HCT116 (cell line): ENCODE data around the gene MYO7B. TPM values are rescaled to one million over a fixed set of nuclear protein-coding genes. Genes with fewer than 3 reads are reported as not detected.

Source experiments
- ATAC-seq: fragments of 200-7000 bp; cut with Tn5 transposase; 2 replicates; pipeline ENCODE4 v1.9.1; 2020; ENCODE audit warnings: mild to moderate bottlenecking, moderate library complexity
- BruUV-seq: library from RNA; stranded (reverse); fragments of 400-500 nt; replicated peaks from 2 replicates; lab custom pipeline; 2021; lab: Mats Ljungman, UMichigan
- CTCF ChIA-PET: fragments of 300-600 bp; sonication (Branson Sonifier 250); formaldehyde crosslinking; loops from one replicate; lab custom pipeline; 2021; ENCODE audit warnings: antibody characterized with exemption; lab: Charles Lee
- POLR2A ChIA-PET: fragments of 300-600, 350-600 bp; sonication (Branson Sonifier 250); formaldehyde crosslinking; loops from one replicate; lab custom pipeline; 2021; ENCODE audit warnings: antibody characterized with exemption; lab: Charles Lee
- RAD21 ChIA-PET, 2 experiments: fragments of 300-600 bp; sonication (Branson Sonifier 250); formaldehyde crosslinking; loops; one replicate each; lab custom pipeline; 2023; ENCODE audit warnings: low total read pairs in 2 of 2; ENCODE audit not compliant: uncharacterized antibody in 2 of 2, unreplicated experiment in 2 of 2, low non-redundant PET in 1 of 2; lab: Charles Lee
- DNase-seq: peaks from one replicate; pipeline ENCODE4 v3.0.0-alpha.2; 2010; ENCODE audit warnings: low read depth, low spot score
- H2AFZ ChIP-seq: fragments of 200-600 bp; shearing (Covaris generic), sonication (generic); 2 replicates; pipeline ENCODE4 v1.6.1; 2017; ENCODE audit warnings: low read depth, mixed run types, mixed read lengths, antibody characterized with exemption, low read length; ENCODE audit not compliant: poor library complexity, severe bottlenecking
- H3K27ac ChIP-seq: 2 replicates; pipeline ENCODE4 v1.5.1; 2012; ENCODE audit warnings: low read depth, low read length
- H3K27me3 ChIP-seq: fragments of 200-600 bp; sonication (generic); 2 replicates; pipeline ENCODE4 v1.6.1; 2016; ENCODE audit warnings: mixed run types, low read length, mixed read lengths; ENCODE audit not compliant: insufficient read depth
- H3K36me3 ChIP-seq, 2 experiments: fragments of 200-500 bp in 1 of 2; fragments of 200-600 bp in 1 of 2; sonication (Bioruptor generic) in 1 of 2; sonication (generic) in 1 of 2; 2 replicates each; pipeline versions ENCODE4 v1.5.1 to v1.6.1; 2014 to 2016; ENCODE audit warnings: low read length in 2 of 2, inconsistent platforms in 1 of 2, mixed read lengths in 1 of 2, mixed run types in 1 of 2; ENCODE audit not compliant: insufficient read depth in 2 of 2, control insufficient read depth in 1 of 2
- H3K4me1 ChIP-seq, 2 experiments: fragments of 200-600 bp in 1 of 2; sonication (generic) in 1 of 2; 2 replicates each; pipeline versions ENCODE4 v1.5.1 to v1.6.1; 2012 to 2017; ENCODE audit warnings: low read length in 2 of 2, inconsistent platforms in 1 of 2, mild to moderate bottlenecking in 1 of 2, mixed read lengths in 1 of 2, mixed run types in 1 of 2, moderate library complexity in 1 of 2; ENCODE audit not compliant: insufficient read depth in 2 of 2, control insufficient read depth in 1 of 2
- H3K4me2 ChIP-seq: fragments of 200-600 bp; sonication (generic); 2 replicates; pipeline ENCODE4 v1.6.1; 2017; ENCODE audit warnings: mixed run types, low read length, mixed read lengths
- H3K4me3 ChIP-seq, 2 experiments: fragments of 200-600 bp in 1 of 2; sonication (generic) in 1 of 2; replicated peaks in 1 of 2; 2 replicates each; pipeline ENCODE4 v1.5.1; 2011 to 2016; ENCODE audit warnings: low read length in 2 of 2, control low read depth in 1 of 2, low read depth in 1 of 2, mild to moderate bottlenecking in 1 of 2, mixed read lengths in 1 of 2, mixed run types in 1 of 2
- H3K79me2 ChIP-seq: fragments of 200-600 bp; sonication (generic); 2 replicates; pipeline ENCODE4 v1.6.1; 2017; ENCODE audit warnings: mild to moderate bottlenecking, mixed run types, low read length, moderate library complexity, mixed read lengths; ENCODE audit not compliant: insufficient read depth
- H3K9ac ChIP-seq: fragments of 200-600 bp; sonication (generic); 2 replicates; pipeline ENCODE4 v1.6.1; 2016; ENCODE audit warnings: low read length, mixed read lengths
- H3K9me2 ChIP-seq: fragments of 200-600 bp; sonication (generic), shearing (Covaris generic); 2 replicates; pipeline ENCODE4 v1.6.1; 2017; ENCODE audit warnings: mixed run types, mild to moderate bottlenecking, moderate library complexity; ENCODE audit not compliant: insufficient read depth
- H3K9me3 ChIP-seq, 2 experiments: fragments of 200-500 bp in 1 of 2; fragments of 200-600 bp in 1 of 2; sonication (Bioruptor generic) in 1 of 2; sonication (generic) in 1 of 2; 2 replicates each; pipeline ENCODE4 v1.6.1; 2014 to 2017; ENCODE audit warnings: low read length in 2 of 2, mixed read lengths in 2 of 2, inconsistent platforms in 1 of 2, low read depth in 1 of 2, mild to moderate bottlenecking in 1 of 2, mixed run types in 1 of 2, moderate library complexity in 1 of 2; ENCODE audit not compliant: control insufficient read depth in 1 of 2, insufficient read depth in 1 of 2
- H4K20me1 ChIP-seq: fragments of 200-600 bp; sonication (generic), shearing (Covaris generic); 2 replicates; pipeline ENCODE4 v1.6.1; 2017; ENCODE audit warnings: mixed run types, mild to moderate bottlenecking, moderate library complexity; ENCODE audit not compliant: insufficient read depth
- ATF3 ChIP-seq: IDR thresholded peaks from 2 replicates; pipeline ENCODE4 v1.6.1; 2012
- CBX3 ChIP-seq: IDR thresholded peaks from 2 replicates; pipeline ENCODE4 v1.6.1; 2012; ENCODE audit warnings: low read depth
- CTCF ChIP-seq, 3 experiments: fragments of 200-600 bp in 1 of 3; sonication (generic) in 1 of 3; IDR thresholded peaks in 2 of 3; conservative IDR thresholded peaks in 1 of 3; 2 replicates each; pipeline ENCODE4 v1.5.1; 2012 to 2017; ENCODE audit warnings: low read depth in 2 of 3, low read length in 2 of 3, antibody characterized with exemption in 1 of 3, borderline replicate concordance in 1 of 3, control low read depth in 1 of 3, mild to moderate bottlenecking in 1 of 3, mixed read lengths in 1 of 3, mixed run types in 1 of 3, moderate library complexity in 1 of 3; ENCODE audit not compliant: insufficient read depth in 1 of 3
- EGR1 ChIP-seq: IDR thresholded peaks from 2 replicates; pipeline ENCODE4 v1.6.1; 2012; ENCODE audit warnings: low read depth
- ELF1 ChIP-seq: IDR thresholded peaks from 2 replicates; pipeline ENCODE4 v1.6.1; 2012; ENCODE audit warnings: low read depth, borderline replicate concordance
- EZH2 ChIP-seq: fragments of 200-600 bp; sonication (generic); IDR thresholded peaks from 2 replicates; pipeline ENCODE4 v1.6.1; 2017; ENCODE audit warnings: antibody characterized with exemption, mixed run types
- FOSL1 ChIP-seq: IDR thresholded peaks from 2 replicates; pipeline ENCODE4 v1.6.1; 2012; ENCODE audit warnings: low read depth
- JUND ChIP-seq: IDR thresholded peaks from 2 replicates; pipeline ENCODE4 v1.6.1; 2012
- MAX ChIP-seq: IDR thresholded peaks from 2 replicates; pipeline ENCODE4 v1.6.1; 2012
- RAD21 ChIP-seq: IDR thresholded peaks from 2 replicates; pipeline ENCODE4 v1.6.1; 2012; ENCODE audit warnings: low read depth, mild to moderate bottlenecking
- REST ChIP-seq: IDR thresholded peaks from 2 replicates; pipeline ENCODE4 v1.6.1; 2012; ENCODE audit warnings: low read depth
- SIN3A ChIP-seq: IDR thresholded peaks from 2 replicates; pipeline ENCODE4 v1.6.1; 2012; ENCODE audit warnings: low read depth
- TCF7L2 ChIP-seq: IDR thresholded peaks from 2 replicates; pipeline ENCODE4 v1.7.0; 2011; ENCODE audit warnings: borderline replicate concordance, inconsistent platforms; ENCODE audit not compliant: insufficient read depth, insufficient read length; ENCODE audit errors: extremely low read depth
- YY1 ChIP-seq: IDR thresholded peaks from 2 replicates; pipeline ENCODE4 v1.6.1; 2011; ENCODE audit warnings: low read length, low read depth, moderate library complexity, mild to moderate bottlenecking; ENCODE audit not compliant: insufficient replicate concordance; ENCODE audit errors: extremely low read depth
- ZFX ChIP-seq: fragments of 450-650 bp; IDR thresholded peaks from 2 replicates; pipeline ENCODE4 v1.6.1; 2017
- intact Hi-C: fragments of 100-400 bp; cut with micrococcal nuclease; formaldehyde crosslinking; loops from 2 replicates; pipeline ENCODE4 v1.10.0; 2022
- total RNA-seq: library from RNA; stranded (reverse); gene quantifications from one replicate; pipeline ENCODE4 v1.2.1, GENCODE V29; 2021; ENCODE audit not compliant: unreplicated experiment
- TF ChIP-seq, protein P1 (sequence below): IDR thresholded peaks from 2 replicates; pipeline ENCODE4 v1.6.1; 2011; ENCODE audit warnings: mild to moderate bottlenecking, low read length, moderate library complexity; ENCODE audit not compliant: insufficient replicate concordance; ENCODE audit errors: extremely low read depth

Gene MYO7B
- total RNA-seq, 1 experiment from 2014 or later: 0.07 TPM

DNA sequence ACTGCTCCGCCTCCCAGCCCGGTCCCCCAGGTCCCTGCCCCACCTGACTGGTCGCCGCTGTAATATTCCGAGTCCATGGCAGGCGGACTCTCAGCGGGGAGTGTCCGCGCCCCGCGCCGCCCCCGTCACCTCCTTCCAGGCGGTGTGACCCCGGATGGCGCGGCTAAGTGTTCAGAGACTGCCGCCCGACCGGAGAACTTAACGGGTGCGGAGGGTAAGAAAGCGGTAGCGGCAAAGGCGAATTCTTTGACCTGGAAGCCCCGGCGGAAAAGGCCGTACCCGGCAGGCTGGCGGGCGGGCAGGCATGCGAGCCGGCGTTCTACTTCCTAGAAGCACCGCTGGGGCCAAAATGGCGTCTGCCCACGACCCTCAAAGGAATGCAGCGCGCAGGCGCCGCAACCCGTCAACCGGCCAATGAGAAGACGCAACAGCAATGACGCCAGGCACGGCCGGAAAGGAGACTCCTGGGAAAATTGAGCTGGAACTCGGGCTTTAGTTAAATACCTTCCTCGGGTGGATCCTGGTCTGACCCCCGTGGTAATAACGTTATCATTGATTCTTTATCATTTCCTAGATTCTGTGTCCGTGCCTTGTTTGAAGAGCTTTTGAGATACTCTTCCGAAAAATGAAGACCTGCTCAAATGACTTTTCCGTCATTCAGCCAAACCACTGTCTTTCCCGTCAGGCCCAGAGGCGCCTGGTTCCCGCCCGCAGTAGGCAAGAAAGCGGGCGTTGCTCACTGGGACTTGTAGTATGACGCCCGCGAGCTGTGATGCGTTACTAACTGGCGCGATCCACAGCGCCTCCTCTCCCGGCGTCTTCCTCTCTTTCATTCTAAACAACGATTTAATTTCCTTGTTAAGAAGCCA is 9.1 kb upstream of the MYO7B start, which contains the start of gene IWS1:
Gene IWS1 (minus strand): TSS at position 358 of the 869 bp plus-strand sequence. CDS start 281 bp downstream, at position 77.
- BruUV-seq: TSS peak; percentile 95
- Histone ChIP-seq H4K20me1 (peaks cover 6% of the 10 kb centered on the region; the same call in 1 of the 2 replicates), H3K36me3 (peaks cover 19 to 20% of the 10 kb centered on the region in 2 experiments; a peak in 2 of 4 replicates), H3K27me3 (no peaks in the 10 kb centered on the region), H3K4me2 (peak within 1 kb of the TSS; percentile 76), H3K4me3 (peak within 1 kb of the TSS; percentile 92), H3K9me2 (no peaks in the 10 kb centered on the region), H3K79me2 (peaks cover 49% of the 10 kb centered on the region), H3K27ac (peak within 1 kb of the TSS; percentile 80), H3K9ac (peak within 1 kb of the TSS; percentile 99), H3K9me3 (no peaks in the 10 kb centered on the region), H2AFZ (peak within 1 kb of the TSS; percentile 2), H3K4me1 (peaks cover 5 to 28% of the 10 kb centered on the region in 2 experiments; a peak in 3 of 4 replicates)
- intact Hi-C loops: loop anchor here (2.0 kb wide), 1 partner anchor 174 kb away; the partner anchor contains the start of gene SFT2D3
- CTCF ChIA-PET: interaction anchor here (0.9 to 1.6 kb wide), 4 partner anchors 14 to 329 kb away, joined by 3 to 6 read pairs (median 4); no protein-coding TSS in a partner anchor
- ATAC-seq (peak; percentile 91), DNase-seq (peak; percentile 93)
- POLR2A ChIA-PET: interaction anchor here (0.5 to 1.2 kb wide), 7 partner anchors 10 to 269 kb away, joined by 3 to 8 read pairs (median 5); no protein-coding TSS in a partner anchor
- RAD21 ChIA-PET: no interaction called here
- TF ChIP-seq YY1 (peak; percentile 96), REST (no peak), EGR1 (peak; percentile 48), ATF3 (no peak), TCF7L2 (peak; percentile 45), MAX (peak; percentile 71), ZFX (peak; percentile 38; the same call in 1 of the 2 replicates), EZH2 (no peak), CTCF (IDR thresholded peaks at IDR 0.05 in 2 of 3, conservative IDR thresholded peaks at IDR 0.05 in 1 of 3; ENCODE audit: borderline replicate concordance in 1 of 3, insufficient read depth in 1 of 3, low read depth in 2 of 3, low read length in 2 of 3) (peak in 1 of 3 experiments; percentile 16; a peak in 1 of 6 replicates), JUND (no peak), RAD21 (no peak; the same call in 1 of the 2 replicates), CBX3 (no peak), ELF1 (peak; percentile 66), FOSL1 (no peak), SIN3A (peak; percentile 74; the same call in 1 of the 2 replicates)
- TF ChIP-seq, protein P1, sequence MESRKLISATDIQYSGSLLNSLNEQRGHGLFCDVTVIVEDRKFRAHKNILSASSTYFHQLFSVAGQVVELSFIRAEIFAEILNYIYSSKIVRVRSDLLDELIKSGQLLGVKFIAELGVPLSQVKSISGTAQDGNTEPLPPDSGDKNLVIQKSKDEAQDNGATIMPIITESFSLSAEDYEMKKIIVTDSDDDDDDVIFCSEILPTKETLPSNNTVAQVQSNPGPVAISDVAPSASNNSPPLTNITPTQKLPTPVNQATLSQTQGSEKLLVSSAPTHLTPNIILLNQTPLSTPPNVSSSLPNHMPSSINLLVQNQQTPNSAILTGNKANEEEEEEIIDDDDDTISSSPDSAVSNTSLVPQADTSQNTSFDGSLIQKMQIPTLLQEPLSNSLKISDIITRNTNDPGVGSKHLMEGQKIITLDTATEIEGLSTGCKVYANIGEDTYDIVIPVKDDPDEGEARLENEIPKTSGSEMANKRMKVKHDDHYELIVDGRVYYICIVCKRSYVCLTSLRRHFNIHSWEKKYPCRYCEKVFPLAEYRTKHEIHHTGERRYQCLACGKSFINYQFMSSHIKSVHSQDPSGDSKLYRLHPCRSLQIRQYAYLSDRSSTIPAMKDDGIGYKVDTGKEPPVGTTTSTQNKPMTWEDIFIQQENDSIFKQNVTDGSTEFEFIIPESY: no peak
